SK-N-SH (cell line): ENCODE results near the gene KBTBD3. TPM values are rescaled to one million over a fixed set of nuclear protein-coding genes. Genes with fewer than 3 reads are reported as not detected.

Source experiments
- CTCF ChIA-PET: fragments of 300-600, 350-600 bp; formaldehyde crosslinking; extraction: SDS; loops from one replicate; lab custom pipeline; 2021; lab: Yijun Ruan, JAX
- POLR2A ChIA-PET: fragments of 350-600 bp; sonication (Branson Sonifier 250); formaldehyde crosslinking; extraction: SDS; loops from one replicate; lab custom pipeline; 2020; ENCODE audit warnings: antibody characterized with exemption, inconsistent platforms; lab: Yijun Ruan, JAX
- DNase-seq: peaks from one replicate; pipeline ENCODE4 v3.0.0; 2012
- H2AFZ ChIP-seq: fragments of 200-600 bp; sonication (generic); 2 replicates; pipeline ENCODE4 v1.8.1; 2016; ENCODE audit warnings: antibody characterized with exemption, mild to moderate bottlenecking, low read depth
- H3F3A ChIP-seq: fragments of 200-600 bp; sonication (generic); replicated peaks from 2 replicates; pipeline ENCODE3; 2016; ENCODE audit warnings: antibody characterized with exemption, mild to moderate bottlenecking; ENCODE audit not compliant: insufficient read depth
- H3K27ac ChIP-seq, 2 experiments: fragments of 200-500 bp in 1 of 2; fragments of 200-600 bp in 1 of 2; sonication (Bioruptor generic) in 1 of 2; sonication (generic), shearing (Covaris generic) in 1 of 2; 2 replicates each; pipeline versions ENCODE4 v1.5.1 to v1.6.1; 2014 to 2016; ENCODE audit warnings: low read depth in 2 of 2, inconsistent platforms in 1 of 2, low read length in 1 of 2, mild to moderate bottlenecking in 1 of 2, mixed read lengths in 1 of 2
- H3K27me3 ChIP-seq: fragments of 200-600 bp; sonication (generic), shearing (Covaris generic); 2 replicates; pipeline ENCODE4 v1.6.1; 2016; ENCODE audit warnings: mixed run types; ENCODE audit not compliant: insufficient read depth
- H3K36me3 ChIP-seq, 2 experiments: fragments of 200-500 bp in 1 of 2; fragments of 200-600 bp in 1 of 2; sonication (Bioruptor generic) in 1 of 2; sonication (generic) in 1 of 2; replicated peaks in 1 of 2; 2 replicates each; pipeline versions ENCODE3 to v1.5.1; 2014 to 2016; ENCODE audit warnings: low read length in 1 of 2, mild to moderate bottlenecking in 1 of 2; ENCODE audit not compliant: insufficient read depth in 2 of 2, control insufficient read depth in 1 of 2
- H3K4me1 ChIP-seq, 2 experiments: fragments of 200-500 bp in 1 of 2; fragments of 200-600 bp in 1 of 2; sonication (Bioruptor generic) in 1 of 2; sonication (generic), shearing (Covaris generic) in 1 of 2; 2 replicates each; pipeline versions ENCODE4 v1.5.1 to v1.6.1; 2014 to 2016; ENCODE audit warnings: low read depth in 1 of 2, low read length in 1 of 2, mixed run types in 1 of 2; ENCODE audit not compliant: insufficient read depth in 2 of 2, control insufficient read depth in 1 of 2
- H3K4me2 ChIP-seq: fragments of 200-600 bp; sonication (generic), shearing (Covaris generic); 2 replicates; pipeline ENCODE4 v1.6.1; 2017; ENCODE audit warnings: mixed run types
- H3K4me3 ChIP-seq, 2 experiments: fragments of 200-500 bp in 1 of 2; fragments of 200-600 bp in 1 of 2; sonication (Bioruptor generic) in 1 of 2; sonication (generic), shearing (Covaris generic) in 1 of 2; 2 replicates each; pipeline versions ENCODE4 v1.5.1 to v1.8.1; 2014 to 2016; ENCODE audit warnings: low read depth in 2 of 2, inconsistent platforms in 1 of 2, low read length in 1 of 2, mild to moderate bottlenecking in 1 of 2, mixed read lengths in 1 of 2, moderate library complexity in 1 of 2
- H3K79me2 ChIP-seq: fragments of 200-600 bp; sonication (generic); 2 replicates; pipeline ENCODE4 v1.8.1; 2017; ENCODE audit warnings: mild to moderate bottlenecking; ENCODE audit not compliant: insufficient read depth
- H3K9ac ChIP-seq: fragments of 200-600 bp; sonication (generic); 2 replicates; pipeline ENCODE4 v1.6.1; 2017; ENCODE audit warnings: mixed run types
- H3K9me2 ChIP-seq: fragments of 200-600 bp; sonication (generic); 2 replicates; pipeline ENCODE4 v1.6.1; 2017; ENCODE audit warnings: mixed run types
- H3K9me3 ChIP-seq: fragments of 200-600 bp; sonication (generic); 2 replicates; pipeline ENCODE4 v1.6.1; 2017; ENCODE audit warnings: mixed run types, mild to moderate bottlenecking, moderate library complexity
- H4K20me1 ChIP-seq: fragments of 200-600 bp; sonication (generic); 2 replicates; pipeline ENCODE4 v1.6.1; 2017; ENCODE audit warnings: mild to moderate bottlenecking, mixed run types; ENCODE audit not compliant: insufficient read depth
- ELF1 ChIP-seq: IDR thresholded peaks from 2 replicates; pipeline ENCODE4 v1.4.0; 2012
- FOXM1 ChIP-seq: IDR thresholded peaks from 2 replicates; pipeline ENCODE4 v1.4.0; 2012; ENCODE audit warnings: low read depth, mild to moderate bottlenecking
- GABPA ChIP-seq: IDR thresholded peaks from 2 replicates; pipeline ENCODE4 v1.4.0; 2012; ENCODE audit warnings: low read depth, mild to moderate bottlenecking
- NFIC ChIP-seq: IDR thresholded peaks from 2 replicates; pipeline ENCODE4 v1.4.0; 2012; ENCODE audit warnings: borderline replicate concordance
- NRF1 ChIP-seq: IDR thresholded peaks from 2 replicates; pipeline ENCODE4 v1.6.1; 2012; ENCODE audit warnings: low read depth, mild to moderate bottlenecking, low read length
- RAD21 ChIP-seq: IDR thresholded peaks from 2 replicates; pipeline ENCODE4 v1.6.1; 2012; ENCODE audit warnings: mild to moderate bottlenecking, low read length
- RCOR1 ChIP-seq: fragments of 150-350 bp; IDR thresholded peaks from 2 replicates; pipeline ENCODE4 v1.6.1; 2017; ENCODE audit warnings: antibody characterized with exemption, low read length
- SIN3A ChIP-seq: IDR thresholded peaks from 2 replicates; pipeline ENCODE4 v1.6.1; 2012; ENCODE audit warnings: low read depth, mild to moderate bottlenecking, low read length, moderate library complexity, borderline replicate concordance
- TAF1 ChIP-seq: IDR thresholded peaks from 2 replicates; pipeline ENCODE4 v1.6.1; 2012; ENCODE audit warnings: low read depth, mild to moderate bottlenecking, low read length, moderate library complexity, borderline replicate concordance
- TCF12 ChIP-seq: IDR thresholded peaks from 2 replicates; pipeline ENCODE4 v1.4.0; 2012
- WGBS: methylation state at CpG from one replicate; pipeline ENCODE4 v1.1.6; 2017; ENCODE audit warnings: low lambda C conversion rate; 5-methylcytosine and 5-hydroxymethylcytosine counted together
- polyA plus RNA-seq, 3 experiments: library from polyadenylated mRNA; depleted of rRNA; stranded (reverse); fragments of >200 nt; gene quantifications; 2 replicates each; pipeline ENCODE4 v1.2.3, GENCODE V29; 2012
- TF ChIP-seq, protein P1 (sequence below): IDR thresholded peaks from 2 replicates; pipeline ENCODE4; 2012
- TF ChIP-seq, protein P2 (sequence below): fragments of 200-600 bp; sonication (generic); IDR thresholded peaks from 2 replicates; pipeline ENCODE4 v1.6.1; 2017; ENCODE audit warnings: antibody characterized with exemption, mild to moderate bottlenecking, moderate library complexity
- TF ChIP-seq, protein P3 (sequence below): IDR thresholded peaks from 2 replicates; pipeline ENCODE4 v1.4.0; 2012; ENCODE audit warnings: low read depth
- TF ChIP-seq, protein P4 (sequence below): IDR thresholded peaks from 2 replicates; pipeline ENCODE4 v1.4.0; 2012; ENCODE audit warnings: low read depth, borderline replicate concordance
- TF ChIP-seq, protein P5 (sequence below): IDR thresholded peaks from 2 replicates; pipeline ENCODE4 v1.6.1; 2012; ENCODE audit warnings: mild to moderate bottlenecking, low read depth, low read length, moderate library complexity

The KBTBD3 gene
- polyA plus RNA-seq, 1 of the 3 experiments (the other 2 are of a cell fraction), result 1.9 TPM

DNA sequence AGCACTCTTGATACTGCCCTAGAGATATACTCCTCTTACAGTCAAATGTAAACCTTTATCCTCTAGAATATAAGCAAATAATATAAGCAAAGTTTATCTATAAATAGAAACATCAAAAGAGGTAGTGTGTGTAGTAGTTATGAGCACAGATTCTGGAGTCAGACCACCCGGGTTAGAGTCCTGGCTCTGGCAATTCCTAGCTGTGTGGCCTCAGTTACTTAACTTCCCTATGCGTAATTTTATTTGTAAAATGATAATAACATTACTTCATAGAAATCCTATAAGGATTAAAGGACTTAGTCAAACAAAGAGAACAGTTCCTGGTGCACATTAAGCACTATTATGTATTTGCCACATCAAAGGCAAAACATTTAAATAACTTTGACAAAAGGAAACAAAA lies 62.1 kb downstream of the KBTBD3 start:
- H3K9me2 ChIP-seq, result no peaks in the 10 kb centered on the region
- TF ChIP-seq TAF1 (no peak), ELF1 (no peak), TCF12 (no peak), NRF1 (no peak), GABPA (no peak), NFIC (no peak), RAD21 (no peak), RCOR1 (no peak)
- TF ChIP-seq, protein P1, sequence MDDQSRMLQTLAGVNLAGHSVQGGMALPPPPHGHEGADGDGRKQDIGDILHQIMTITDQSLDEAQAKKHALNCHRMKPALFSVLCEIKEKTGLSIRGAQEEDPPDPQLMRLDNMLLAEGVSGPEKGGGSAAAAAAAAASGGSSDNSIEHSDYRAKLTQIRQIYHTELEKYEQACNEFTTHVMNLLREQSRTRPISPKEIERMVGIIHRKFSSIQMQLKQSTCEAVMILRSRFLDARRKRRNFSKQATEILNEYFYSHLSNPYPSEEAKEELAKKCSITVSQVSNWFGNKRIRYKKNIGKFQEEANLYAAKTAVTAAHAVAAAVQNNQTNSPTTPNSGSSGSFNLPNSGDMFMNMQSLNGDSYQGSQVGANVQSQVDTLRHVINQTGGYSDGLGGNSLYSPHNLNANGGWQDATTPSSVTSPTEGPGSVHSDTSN, result no peak
- TF ChIP-seq, protein P2, sequence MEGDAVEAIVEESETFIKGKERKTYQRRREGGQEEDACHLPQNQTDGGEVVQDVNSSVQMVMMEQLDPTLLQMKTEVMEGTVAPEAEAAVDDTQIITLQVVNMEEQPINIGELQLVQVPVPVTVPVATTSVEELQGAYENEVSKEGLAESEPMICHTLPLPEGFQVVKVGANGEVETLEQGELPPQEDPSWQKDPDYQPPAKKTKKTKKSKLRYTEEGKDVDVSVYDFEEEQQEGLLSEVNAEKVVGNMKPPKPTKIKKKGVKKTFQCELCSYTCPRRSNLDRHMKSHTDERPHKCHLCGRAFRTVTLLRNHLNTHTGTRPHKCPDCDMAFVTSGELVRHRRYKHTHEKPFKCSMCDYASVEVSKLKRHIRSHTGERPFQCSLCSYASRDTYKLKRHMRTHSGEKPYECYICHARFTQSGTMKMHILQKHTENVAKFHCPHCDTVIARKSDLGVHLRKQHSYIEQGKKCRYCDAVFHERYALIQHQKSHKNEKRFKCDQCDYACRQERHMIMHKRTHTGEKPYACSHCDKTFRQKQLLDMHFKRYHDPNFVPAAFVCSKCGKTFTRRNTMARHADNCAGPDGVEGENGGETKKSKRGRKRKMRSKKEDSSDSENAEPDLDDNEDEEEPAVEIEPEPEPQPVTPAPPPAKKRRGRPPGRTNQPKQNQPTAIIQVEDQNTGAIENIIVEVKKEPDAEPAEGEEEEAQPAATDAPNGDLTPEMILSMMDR, result no peak
- TF ChIP-seq, all 33 proteins: peak for 0
- no peak for DNase-seq
- WGBS, result 90% methylated on average over 2 of the region's 2 CpGs
- ChIA-PET CTCF (no interaction called here), POLR2A (no interaction called here)
- no peaks in the 10 kb centered on the region for H3K27me3 ChIP-seq
- no peaks in the 10 kb centered on the region for H3K9me3 ChIP-seq
- H3K9ac ChIP-seq, result no peak overlapping the region
- no peak overlapping the region for H2AFZ ChIP-seq
- H3F3A ChIP-seq, result peaks cover 4% of the 10 kb centered on the region
- peaks cover 12 to 20% of the 10 kb centered on the region in 2 experiments; a peak in 3 of 4 replicates for H3K4me1 ChIP-seq
- H3K36me3 ChIP-seq, result peaks cover 23 to 33% of the 10 kb centered on the region in 2 experiments
- H3K4me3 ChIP-seq, result no peak overlapping the region
- no peak overlapping the region for H3K4me2 ChIP-seq
- no peaks in the 10 kb centered on the region; the same call in 1 of the 2 replicates for H4K20me1 ChIP-seq
- peaks cover 86% of the 10 kb centered on the region for H3K79me2 ChIP-seq
- no peak overlapping the region for H3K27ac ChIP-seq

DNA sequence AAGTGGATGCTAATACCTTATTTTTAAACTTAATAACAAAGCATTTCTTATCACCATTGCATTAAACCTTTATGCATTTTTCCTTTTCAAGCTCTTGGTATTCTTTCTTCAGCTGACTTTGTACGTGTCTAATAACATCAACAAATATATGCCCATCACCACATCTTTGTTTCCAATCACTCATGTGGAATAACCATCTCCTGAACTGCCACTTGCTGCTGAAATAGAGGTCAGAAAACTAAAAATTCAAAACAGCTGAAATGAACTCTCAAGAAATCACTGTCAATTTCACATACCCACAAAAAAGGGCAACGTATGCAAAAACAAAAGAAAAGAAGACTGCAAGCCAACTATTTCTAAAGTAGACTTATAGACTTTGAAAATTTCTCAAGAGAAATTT lies 62.5 kb downstream of the KBTBD3 start:
- 97% methylated on average over 2 of the region's 2 CpGs for WGBS
- TF ChIP-seq FOXM1 (no peak), TCF12 (no peak), SIN3A (no peak), RAD21 (no peak)
- TF ChIP-seq, protein P3, sequence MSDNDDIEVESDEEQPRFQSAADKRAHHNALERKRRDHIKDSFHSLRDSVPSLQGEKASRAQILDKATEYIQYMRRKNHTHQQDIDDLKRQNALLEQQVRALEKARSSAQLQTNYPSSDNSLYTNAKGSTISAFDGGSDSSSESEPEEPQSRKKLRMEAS, result no peak
- TF ChIP-seq, protein P2, result no peak
- TF ChIP-seq, protein P4, sequence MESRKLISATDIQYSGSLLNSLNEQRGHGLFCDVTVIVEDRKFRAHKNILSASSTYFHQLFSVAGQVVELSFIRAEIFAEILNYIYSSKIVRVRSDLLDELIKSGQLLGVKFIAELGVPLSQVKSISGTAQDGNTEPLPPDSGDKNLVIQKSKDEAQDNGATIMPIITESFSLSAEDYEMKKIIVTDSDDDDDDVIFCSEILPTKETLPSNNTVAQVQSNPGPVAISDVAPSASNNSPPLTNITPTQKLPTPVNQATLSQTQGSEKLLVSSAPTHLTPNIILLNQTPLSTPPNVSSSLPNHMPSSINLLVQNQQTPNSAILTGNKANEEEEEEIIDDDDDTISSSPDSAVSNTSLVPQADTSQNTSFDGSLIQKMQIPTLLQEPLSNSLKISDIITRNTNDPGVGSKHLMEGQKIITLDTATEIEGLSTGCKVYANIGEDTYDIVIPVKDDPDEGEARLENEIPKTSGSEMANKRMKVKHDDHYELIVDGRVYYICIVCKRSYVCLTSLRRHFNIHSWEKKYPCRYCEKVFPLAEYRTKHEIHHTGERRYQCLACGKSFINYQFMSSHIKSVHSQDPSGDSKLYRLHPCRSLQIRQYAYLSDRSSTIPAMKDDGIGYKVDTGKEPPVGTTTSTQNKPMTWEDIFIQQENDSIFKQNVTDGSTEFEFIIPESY, result no peak
- TF ChIP-seq, protein P1, result no peak
- TF ChIP-seq, protein P5, sequence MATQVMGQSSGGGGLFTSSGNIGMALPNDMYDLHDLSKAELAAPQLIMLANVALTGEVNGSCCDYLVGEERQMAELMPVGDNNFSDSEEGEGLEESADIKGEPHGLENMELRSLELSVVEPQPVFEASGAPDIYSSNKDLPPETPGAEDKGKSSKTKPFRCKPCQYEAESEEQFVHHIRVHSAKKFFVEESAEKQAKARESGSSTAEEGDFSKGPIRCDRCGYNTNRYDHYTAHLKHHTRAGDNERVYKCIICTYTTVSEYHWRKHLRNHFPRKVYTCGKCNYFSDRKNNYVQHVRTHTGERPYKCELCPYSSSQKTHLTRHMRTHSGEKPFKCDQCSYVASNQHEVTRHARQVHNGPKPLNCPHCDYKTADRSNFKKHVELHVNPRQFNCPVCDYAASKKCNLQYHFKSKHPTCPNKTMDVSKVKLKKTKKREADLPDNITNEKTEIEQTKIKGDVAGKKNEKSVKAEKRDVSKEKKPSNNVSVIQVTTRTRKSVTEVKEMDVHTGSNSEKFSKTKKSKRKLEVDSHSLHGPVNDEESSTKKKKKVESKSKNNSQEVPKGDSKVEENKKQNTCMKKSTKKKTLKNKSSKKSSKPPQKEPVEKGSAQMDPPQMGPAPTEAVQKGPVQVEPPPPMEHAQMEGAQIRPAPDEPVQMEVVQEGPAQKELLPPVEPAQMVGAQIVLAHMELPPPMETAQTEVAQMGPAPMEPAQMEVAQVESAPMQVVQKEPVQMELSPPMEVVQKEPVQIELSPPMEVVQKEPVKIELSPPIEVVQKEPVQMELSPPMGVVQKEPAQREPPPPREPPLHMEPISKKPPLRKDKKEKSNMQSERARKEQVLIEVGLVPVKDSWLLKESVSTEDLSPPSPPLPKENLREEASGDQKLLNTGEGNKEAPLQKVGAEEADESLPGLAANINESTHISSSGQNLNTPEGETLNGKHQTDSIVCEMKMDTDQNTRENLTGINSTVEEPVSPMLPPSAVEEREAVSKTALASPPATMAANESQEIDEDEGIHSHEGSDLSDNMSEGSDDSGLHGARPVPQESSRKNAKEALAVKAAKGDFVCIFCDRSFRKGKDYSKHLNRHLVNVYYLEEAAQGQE, result no peak

More for the DNA sequence above, 62.5 kb downstream of the KBTBD3 start:
- H3K27ac ChIP-seq, result no peak overlapping the region
- H3K9me2 ChIP-seq, result no peaks in the 10 kb centered on the region
- ChIA-PET POLR2A (no interaction called here), CTCF (no interaction called here)
- peaks cover 4% of the 10 kb centered on the region for H3F3A ChIP-seq
- no peak overlapping the region for H3K4me2 ChIP-seq
- no peak overlapping the region for H3K9ac ChIP-seq
- H3K4me3 ChIP-seq, result no peak overlapping the region
- no peak overlapping the region for H2AFZ ChIP-seq
- H3K79me2 ChIP-seq, result peaks cover 85% of the 10 kb centered on the region
- no peak for DNase-seq
- H3K4me1 ChIP-seq, result peaks cover 12 to 16% of the 10 kb centered on the region in 2 experiments; a peak in 3 of 4 replicates
- H4K20me1 ChIP-seq, result no peaks in the 10 kb centered on the region; the same call in 1 of the 2 replicates
- no peaks in the 10 kb centered on the region for H3K9me3 ChIP-seq
- H3K36me3 ChIP-seq, result peaks cover 27 to 35% of the 10 kb centered on the region in 2 experiments
- H3K27me3 ChIP-seq, result no peaks in the 10 kb centered on the region
